ENCODE data around the gene MT1F.
"Not testable (repeated sequence)": the region's sequence is repeated elsewhere in the genome, so short reads cannot be mapped to it uniquely, and the experiment has no call there.

MT1F gene

GRCh38 chr16:56672171-56672570, 14.4 kb downstream of the MT1F start:
- not testable (repeated sequence) for H3K4me3 ChIP-seq (ENCODE audit: low read length); H3K36me3 ChIP-seq (ENCODE audit: control insufficient read depth, insufficient read depth, low read length); H3K9me3 ChIP-seq (ENCODE audit: control insufficient read depth, low read length); H3K9ac ChIP-seq (ENCODE audit: low read length)
- peaks cover 27% of the 10 kb centered on the region for H3K4me1 ChIP-seq (ENCODE audit: control insufficient read depth, insufficient read depth, low read length)
- H3K27me3 ChIP-seq (ENCODE audit: control insufficient read depth, insufficient read depth, low read length): peaks cover 40% of the 10 kb centered on the region

- H3K4me3 ChIP-seq (ENCODE audit: low read length): no peak overlapping the region
- H3K9me3 ChIP-seq (ENCODE audit: control insufficient read depth, low read length): no peaks in the 10 kb centered on the region
- peaks cover 34% of the 10 kb centered on the region for H3K27me3 ChIP-seq (ENCODE audit: control insufficient read depth, insufficient read depth, low read length)
- peaks cover 23% of the 10 kb centered on the region for H3K4me1 ChIP-seq (ENCODE audit: control insufficient read depth, insufficient read depth, low read length)
- H3K36me3 ChIP-seq (ENCODE audit: control insufficient read depth, insufficient read depth, low read length): no peaks in the 10 kb centered on the region
- H3K9ac ChIP-seq (ENCODE audit: low read length): no peak overlapping the region
Observed at GRCh38 chr16:56672761-56673536, 15.2 kb downstream of the MT1F start.

- peaks cover 24% of the 10 kb centered on the region for H3K27me3 ChIP-seq (ENCODE audit: control insufficient read depth, insufficient read depth, low read length)
- peaks cover 13% of the 10 kb centered on the region for H3K4me1 ChIP-seq (ENCODE audit: control insufficient read depth, insufficient read depth, low read length)
- H3K9me3 ChIP-seq (ENCODE audit: control insufficient read depth, low read length): no peaks in the 10 kb centered on the region
- no peaks in the 10 kb centered on the region for H3K36me3 ChIP-seq (ENCODE audit: control insufficient read depth, insufficient read depth, low read length)
- H3K9ac ChIP-seq (ENCODE audit: low read length): no peak overlapping the region
- H3K4me3 ChIP-seq (ENCODE audit: low read length): no peak overlapping the region
Observed at GRCh38 chr16:56673921-56674320, 16.2 kb downstream of the MT1F start.

- H3K36me3 ChIP-seq (ENCODE audit: control insufficient read depth, insufficient read depth, low read length); H3K9me3 ChIP-seq (ENCODE audit: control insufficient read depth, low read length); H3K4me1 ChIP-seq (ENCODE audit: control insufficient read depth, insufficient read depth, low read length); H3K4me3 ChIP-seq (ENCODE audit: low read length); H3K9ac ChIP-seq (ENCODE audit: low read length): not testable (repeated sequence)
- peaks cover 19% of the 10 kb centered on the region for H3K27me3 ChIP-seq (ENCODE audit: control insufficient read depth, insufficient read depth, low read length)
Observed at GRCh38 chr16:56674570-56674969, 16.8 kb downstream of the MT1F start.

GRCh38 chr16:56675685-56676210, 18.0 kb downstream of the MT1F start:
- no peaks in the 10 kb centered on the region for H3K4me1 ChIP-seq (ENCODE audit: control insufficient read depth, insufficient read depth, low read length)
- H3K36me3 ChIP-seq (ENCODE audit: control insufficient read depth, insufficient read depth, low read length): no peaks in the 10 kb centered on the region
- H3K27me3 ChIP-seq (ENCODE audit: control insufficient read depth, insufficient read depth, low read length): peaks cover 7% of the 10 kb centered on the region
- H3K9ac ChIP-seq (ENCODE audit: low read length): peak overlapping the region; percentile 24
- no peaks in the 10 kb centered on the region for H3K9me3 ChIP-seq (ENCODE audit: control insufficient read depth, low read length)
- no peak overlapping the region for H3K4me3 ChIP-seq (ENCODE audit: low read length)

GRCh38 chr16:56677474-56677873, 19.7 kb downstream of the MT1F start:
- H3K27me3 ChIP-seq (ENCODE audit: control insufficient read depth, insufficient read depth, low read length): peaks cover 6% of the 10 kb centered on the region
- peaks cover 7% of the 10 kb centered on the region for H3K4me1 ChIP-seq (ENCODE audit: control insufficient read depth, insufficient read depth, low read length)
- H3K9ac ChIP-seq (ENCODE audit: low read length): no peak overlapping the region
- H3K9me3 ChIP-seq (ENCODE audit: control insufficient read depth, low read length): no peaks in the 10 kb centered on the region
- no peak overlapping the region for H3K4me3 ChIP-seq (ENCODE audit: low read length)
- H3K36me3 ChIP-seq (ENCODE audit: control insufficient read depth, insufficient read depth, low read length): no peaks in the 10 kb centered on the region

- H3K4me3 ChIP-seq (ENCODE audit: low read length): no peak overlapping the region
- no peaks in the 10 kb centered on the region for H3K36me3 ChIP-seq (ENCODE audit: control insufficient read depth, insufficient read depth, low read length)
- H3K9me3 ChIP-seq (ENCODE audit: control insufficient read depth, low read length): no peaks in the 10 kb centered on the region
- H3K9ac ChIP-seq (ENCODE audit: low read length): no peak overlapping the region
- peaks cover 6% of the 10 kb centered on the region for H3K27me3 ChIP-seq (ENCODE audit: control insufficient read depth, insufficient read depth, low read length)
- H3K4me1 ChIP-seq (ENCODE audit: control insufficient read depth, insufficient read depth, low read length): peaks cover 24% of the 10 kb centered on the region
Observed at GRCh38 chr16:56679078-56679730, 21.4 kb downstream of the MT1F start.

- Histone ChIP-seq H3K4me1 (ENCODE audit: control insufficient read depth, insufficient read depth, low read length) (peaks cover 27% of the 10 kb centered on the region), H3K9ac (ENCODE audit: low read length) (no peak overlapping the region), H3K36me3 (ENCODE audit: control insufficient read depth, insufficient read depth, low read length) (no peaks in the 10 kb centered on the region), H3K27me3 (ENCODE audit: control insufficient read depth, insufficient read depth, low read length) (peaks cover 6% of the 10 kb centered on the region), H3K4me3 (ENCODE audit: low read length) (no peak overlapping the region), H3K9me3 (ENCODE audit: control insufficient read depth, low read length) (no peaks in the 10 kb centered on the region)
Observed at GRCh38 chr16:56679818-56680217, 22.1 kb downstream of the MT1F start.

GRCh38 chr16:56681939-56682702, 24.4 kb downstream of the MT1F start, which contains the start of gene MT1X:
Gene MT1X (plus strand): TSS chr16:56682470. CDS start chr16:56682541, 71 bp downstream.
- peak within 1 kb of the TSS; percentile 98 for H3K9ac ChIP-seq (ENCODE audit: low read length)
- H3K4me3 ChIP-seq (ENCODE audit: low read length): peak within 1 kb of the TSS; percentile 99
- H3K4me1 ChIP-seq (ENCODE audit: control insufficient read depth, insufficient read depth, low read length): peaks cover 27% of the 10 kb centered on the region
- H3K36me3 ChIP-seq (ENCODE audit: control insufficient read depth, insufficient read depth, low read length): no peaks in the 10 kb centered on the region
- H3K9me3 ChIP-seq (ENCODE audit: control insufficient read depth, low read length): no peaks in the 10 kb centered on the region
- no peaks in the 10 kb centered on the region for H3K27me3 ChIP-seq (ENCODE audit: control insufficient read depth, insufficient read depth, low read length)

GRCh38 chr16:56682703-56683397, 25.1 kb downstream of the MT1F start:
- peaks cover 27% of the 10 kb centered on the region for H3K4me1 ChIP-seq (ENCODE audit: control insufficient read depth, insufficient read depth, low read length)

GRCh38 chr16:56683424-56684172, 25.8 kb downstream of the MT1F start:
- Histone ChIP-seq H3K36me3 (ENCODE audit: control insufficient read depth, insufficient read depth, low read length) (no peaks in the 10 kb centered on the region), H3K27me3 (ENCODE audit: control insufficient read depth, insufficient read depth, low read length) (no peaks in the 10 kb centered on the region), H3K4me1 (ENCODE audit: control insufficient read depth, insufficient read depth, low read length) (peaks cover 27% of the 10 kb centered on the region), H3K9ac (ENCODE audit: low read length) (peak overlapping the region; percentile 98), H3K9me3 (ENCODE audit: control insufficient read depth, low read length) (no peaks in the 10 kb centered on the region), H3K4me3 (ENCODE audit: low read length) (peak overlapping the region; percentile 99)

More at GRCh38 chr16:56682703-56683397, 25.1 kb downstream of the MT1F start:
- peak overlapping the region; percentile 98 for H3K9ac ChIP-seq (ENCODE audit: low read length)
- peak overlapping the region; percentile 99 for H3K4me3 ChIP-seq (ENCODE audit: low read length)
- H3K9me3 ChIP-seq (ENCODE audit: control insufficient read depth, low read length): no peaks in the 10 kb centered on the region
- H3K27me3 ChIP-seq (ENCODE audit: control insufficient read depth, insufficient read depth, low read length): no peaks in the 10 kb centered on the region
- no peaks in the 10 kb centered on the region for H3K36me3 ChIP-seq (ENCODE audit: control insufficient read depth, insufficient read depth, low read length)

Measured in mucosa of stomach (tissue), 1 donor.